ENCODE data around the gene C2orf78. TPM values are rescaled to one million over a fixed set of nuclear protein-coding genes. Genes with fewer than 3 reads are reported as not detected.

C2orf78 gene
- total RNA-seq, 1 donor from 2014 or later: not detected

DNA sequence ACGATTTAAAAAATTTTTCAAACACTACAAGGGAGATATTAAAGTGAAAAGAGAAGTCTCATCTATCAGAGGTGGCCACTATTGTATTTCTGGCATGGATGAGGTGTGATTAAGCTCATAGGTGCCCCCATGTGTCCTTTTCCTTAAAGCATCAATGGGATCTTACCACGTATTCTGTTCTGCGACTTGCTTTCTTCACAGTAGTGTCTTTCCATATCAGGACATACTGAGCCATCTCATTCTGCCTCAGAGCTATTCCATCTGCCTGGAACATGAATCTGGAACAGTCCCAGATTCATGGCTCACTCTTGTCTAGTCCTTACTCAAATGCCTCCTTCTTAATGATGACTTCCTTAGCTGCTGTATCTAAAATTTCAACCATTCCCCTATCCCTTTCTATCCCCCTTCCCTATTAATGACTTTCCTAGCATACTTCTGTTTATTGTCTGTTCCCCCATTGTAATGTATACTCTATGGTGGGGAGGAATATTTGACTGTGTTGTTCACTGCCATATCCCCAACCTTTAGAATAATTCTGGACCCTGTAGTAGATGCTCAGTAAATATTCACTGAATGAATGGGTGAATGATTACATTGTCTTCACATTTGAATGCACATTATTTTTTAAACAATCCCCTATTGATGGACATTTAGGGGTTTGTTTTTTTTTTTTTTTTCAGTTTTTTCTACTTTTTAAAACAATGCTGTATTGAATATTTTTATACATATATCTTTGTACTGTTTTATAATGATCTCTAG, 55.8 kb downstream of the C2orf78 start:
- H3K36me3 ChIP-seq (ENCODE audit: insufficient read depth, low read length): peaks cover 4% of the 10 kb centered on the region
- no peak overlapping the region for H3K27ac ChIP-seq (ENCODE audit: low read depth, low read length)
- H3K9me3 Mint-ChIP-seq (ENCODE audit: unreplicated experiment): no peaks in the 10 kb centered on the region
- H3K27me3 ChIP-seq (ENCODE audit: insufficient read depth, low read length): no peaks in the 10 kb centered on the region
- peaks cover 9% of the 10 kb centered on the region for H3K36me3 Mint-ChIP-seq (ENCODE audit: low read depth, unreplicated experiment)
- peaks cover 14% of the 10 kb centered on the region for H3K79me2 ChIP-seq (ENCODE audit: insufficient read depth, low read length)
- H3K27me3 Mint-ChIP-seq (ENCODE audit: low read depth, unreplicated experiment): no peaks in the 10 kb centered on the region
- no peak for DNase-seq (ENCODE audit: low read depth)
- H2AFZ ChIP-seq (ENCODE audit: low read depth, low read length): no peak overlapping the region
- FAIRE-seq: no peak
- H3K4me1 Mint-ChIP-seq (ENCODE audit: low read depth, unreplicated experiment): peaks cover 30% of the 10 kb centered on the region
- no peak overlapping the region for H3K9ac ChIP-seq (ENCODE audit: low read length)
- H3K9me3 ChIP-seq (ENCODE audit: insufficient read depth, low read depth, low read length): no peaks in the 10 kb centered on the region
- peak overlapping the region; percentile 75 for H3K27ac Mint-ChIP-seq (ENCODE audit: unreplicated experiment)
- no peak for TF ChIP-seq EZH2 (IDR thresholded peaks at IDR 0.05; ENCODE audit: insufficient read depth, low read length)
- TF ChIP-seq, protein P1, sequence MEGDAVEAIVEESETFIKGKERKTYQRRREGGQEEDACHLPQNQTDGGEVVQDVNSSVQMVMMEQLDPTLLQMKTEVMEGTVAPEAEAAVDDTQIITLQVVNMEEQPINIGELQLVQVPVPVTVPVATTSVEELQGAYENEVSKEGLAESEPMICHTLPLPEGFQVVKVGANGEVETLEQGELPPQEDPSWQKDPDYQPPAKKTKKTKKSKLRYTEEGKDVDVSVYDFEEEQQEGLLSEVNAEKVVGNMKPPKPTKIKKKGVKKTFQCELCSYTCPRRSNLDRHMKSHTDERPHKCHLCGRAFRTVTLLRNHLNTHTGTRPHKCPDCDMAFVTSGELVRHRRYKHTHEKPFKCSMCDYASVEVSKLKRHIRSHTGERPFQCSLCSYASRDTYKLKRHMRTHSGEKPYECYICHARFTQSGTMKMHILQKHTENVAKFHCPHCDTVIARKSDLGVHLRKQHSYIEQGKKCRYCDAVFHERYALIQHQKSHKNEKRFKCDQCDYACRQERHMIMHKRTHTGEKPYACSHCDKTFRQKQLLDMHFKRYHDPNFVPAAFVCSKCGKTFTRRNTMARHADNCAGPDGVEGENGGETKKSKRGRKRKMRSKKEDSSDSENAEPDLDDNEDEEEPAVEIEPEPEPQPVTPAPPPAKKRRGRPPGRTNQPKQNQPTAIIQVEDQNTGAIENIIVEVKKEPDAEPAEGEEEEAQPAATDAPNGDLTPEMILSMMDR (IDR thresholded peaks at IDR 0.05; ENCODE audit: insufficient read depth, low read depth, low read length): no peak
- peaks cover 13% of the 10 kb centered on the region for H4K20me1 ChIP-seq (ENCODE audit: insufficient read depth, low read length)
- peaks cover 13% of the 10 kb centered on the region for H3K4me1 ChIP-seq (ENCODE audit: insufficient read depth, low read length)
- H3K4me3 ChIP-seq (ENCODE audit: insufficient read depth, low read depth, low read length): no peak overlapping the region
- no peak overlapping the region for H3K4me3 Mint-ChIP-seq (ENCODE audit: unreplicated experiment)
- H3K4me2 ChIP-seq (ENCODE audit: low read length): peak overlapping the region; percentile 34

DNA sequence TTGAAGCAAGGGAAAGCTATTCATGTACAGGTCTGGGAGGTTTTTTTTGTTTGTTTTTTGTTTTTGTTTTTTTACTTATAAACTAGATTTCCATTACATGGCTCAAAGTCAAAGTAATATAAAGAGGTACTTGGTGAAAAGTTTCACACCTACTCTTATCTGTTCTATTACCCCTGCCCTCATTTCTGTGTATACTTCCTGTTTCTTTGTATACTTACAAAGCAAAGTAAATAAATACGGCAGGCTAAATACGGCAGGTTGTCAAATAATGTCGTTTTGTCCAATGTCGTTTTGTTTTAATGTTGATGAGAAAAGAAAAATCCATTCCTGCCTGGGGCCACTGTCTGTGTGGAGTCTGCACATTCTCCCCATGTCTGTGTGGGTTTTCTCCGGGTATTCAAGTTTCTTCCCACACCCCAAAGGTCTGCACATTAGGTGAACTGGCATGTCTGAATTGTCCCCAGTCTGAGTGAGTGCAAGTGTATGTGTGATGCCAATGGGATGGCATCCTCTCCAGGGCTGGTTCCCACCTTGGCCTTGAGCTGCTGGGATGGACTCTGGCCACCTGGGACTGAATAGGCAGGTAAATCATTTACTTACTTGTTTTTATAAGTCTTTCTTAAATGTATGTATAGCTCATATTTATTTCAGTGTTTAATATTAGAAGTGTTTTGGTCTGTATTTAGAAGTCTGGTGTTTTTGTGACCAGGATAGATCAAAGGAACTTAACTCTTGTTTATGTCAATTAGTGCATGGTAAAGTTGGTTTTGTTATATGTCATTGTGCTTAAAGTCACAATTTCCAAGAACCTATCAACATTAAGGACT, 58.1 kb downstream of the C2orf78 start:
- DNase-seq (ENCODE audit: low read depth): no peak
- Histone ChIP-seq H3K27ac (ENCODE audit: low read depth, low read length) (no peak overlapping the region), H3K9ac (ENCODE audit: low read length) (no peak overlapping the region), H3K36me3 (ENCODE audit: insufficient read depth, low read length) (peaks cover 20% of the 10 kb centered on the region), H4K20me1 (ENCODE audit: insufficient read depth, low read length) (peaks cover 9% of the 10 kb centered on the region), H2AFZ (ENCODE audit: low read depth, low read length) (no peak overlapping the region), H3K9me3 (ENCODE audit: insufficient read depth, low read depth, low read length) (no peaks in the 10 kb centered on the region), H3K79me2 (ENCODE audit: insufficient read depth, low read length) (peaks cover 14% of the 10 kb centered on the region), H3K27me3 (ENCODE audit: insufficient read depth, low read length) (no peaks in the 10 kb centered on the region), H3K4me2 (ENCODE audit: low read length) (no peak overlapping the region), H3K4me3 (ENCODE audit: insufficient read depth, low read depth, low read length) (no peak overlapping the region), H3K4me1 (ENCODE audit: insufficient read depth, low read length) (peaks cover 13% of the 10 kb centered on the region)
- Mint-ChIP-seq H3K4me3 (ENCODE audit: unreplicated experiment) (no peak overlapping the region), H3K27ac (ENCODE audit: unreplicated experiment) (peak overlapping the region; percentile 7), H3K4me1 (ENCODE audit: low read depth, unreplicated experiment) (peaks cover 27% of the 10 kb centered on the region), H3K27me3 (ENCODE audit: low read depth, unreplicated experiment) (no peaks in the 10 kb centered on the region), H3K9me3 (ENCODE audit: unreplicated experiment) (no peaks in the 10 kb centered on the region), H3K36me3 (ENCODE audit: low read depth, unreplicated experiment) (peaks cover 11% of the 10 kb centered on the region)
- TF ChIP-seq, protein P1 (IDR thresholded peaks at IDR 0.05; ENCODE audit: insufficient read depth, low read depth, low read length): no peak
- TF ChIP-seq EZH2 (IDR thresholded peaks at IDR 0.05; ENCODE audit: insufficient read depth, low read length): no peak
- no peak for FAIRE-seq
